PC-9 (cell line): Measurements from ENCODE around the gene ASB6. TPM values are rescaled to one million over a fixed set of nuclear protein-coding genes. Genes with fewer than 3 reads are reported as not detected.

Experiments
- BruUV-seq: library from RNA; stranded (reverse); fragments of 400-500 nt; replicated peaks from 2 replicates; lab custom pipeline; 2021; lab: Mats Ljungman, UMichigan
- CTCF ChIA-PET: fragments of 300-600 bp; sonication (Branson Sonifier 250); formaldehyde crosslinking; loops from one replicate; lab custom pipeline; 2022; ENCODE audit warnings: antibody characterized with exemption; lab: Charles Lee
- POLR2A ChIA-PET: fragments of 300-600 bp; sonication (Branson Sonifier 250); formaldehyde crosslinking; loops from one replicate; lab custom pipeline; 2022; ENCODE audit warnings: antibody characterized with exemption; ENCODE audit not compliant: unreplicated experiment; lab: Charles Lee
- DNase-seq, 2 experiments: peaks; one replicate each; pipeline versions ENCODE4 v3.0.0 to v3.0.0-alpha.2; 2015 to 2022; ENCODE audit warnings: mixed read lengths in 1 of 2
- H2AFZ ChIP-seq: fragments of 200-600 bp; sonication (generic); 2 replicates; pipeline ENCODE4 v1.8.1; 2017; ENCODE audit warnings: antibody characterized with exemption
- H3F3A ChIP-seq: fragments of 200-600 bp; sonication (generic); 2 replicates; pipeline ENCODE4 v1.8.1; 2017; ENCODE audit warnings: antibody characterized with exemption, mild to moderate bottlenecking, low read depth; ENCODE audit not compliant: insufficient read depth
- H3K27ac ChIP-seq: fragments of 200-600 bp; sonication (generic); 2 replicates; pipeline ENCODE4 v1.6.1; 2016; ENCODE audit warnings: mixed run types
- H3K27me3 ChIP-seq: fragments of 200-600 bp; sonication (generic); 2 replicates; pipeline ENCODE4 v1.6.1; 2016; ENCODE audit warnings: low read depth, mixed run types; ENCODE audit not compliant: insufficient read depth
- H3K36me3 ChIP-seq: fragments of 200-600 bp; sonication (generic); 2 replicates; pipeline ENCODE4 v1.6.1; 2016; ENCODE audit warnings: low read depth, mixed run types
- H3K4me1 ChIP-seq: fragments of 200-600 bp; sonication (generic); replicated peaks from 2 replicates; pipeline ENCODE4 v1.6.1; 2016; ENCODE audit warnings: mixed run types; ENCODE audit not compliant: insufficient read depth
- H3K4me2 ChIP-seq: fragments of 200-600 bp; sonication (generic); 2 replicates; pipeline ENCODE4 v1.6.1; 2017; ENCODE audit warnings: mixed run types
- H3K4me3 ChIP-seq: fragments of 200-600 bp; sonication (generic); 2 replicates; pipeline ENCODE4 v1.6.1; 2016; ENCODE audit warnings: mixed run types
- H3K79me2 ChIP-seq: fragments of 200-600 bp; sonication (generic); 2 replicates; pipeline ENCODE4 v1.6.1; 2017; ENCODE audit warnings: low read depth, mixed run types
- H3K9me2 ChIP-seq: fragments of 200-600 bp; sonication (generic); 2 replicates; pipeline ENCODE4 v1.8.1; 2017; ENCODE audit warnings: mild to moderate bottlenecking; ENCODE audit not compliant: insufficient read depth
- H3K9me3 ChIP-seq: fragments of 200-600 bp; sonication (generic); 2 replicates; pipeline ENCODE4 v1.8.1; 2016; ENCODE audit warnings: low read depth; ENCODE audit not compliant: insufficient read depth
- H4K20me1 ChIP-seq: fragments of 200-600 bp; sonication (generic); 2 replicates; pipeline ENCODE4 v1.8.1; 2017; ENCODE audit not compliant: insufficient read depth
- EZH2 ChIP-seq: fragments of 200-600 bp; sonication (generic); IDR thresholded peaks from 2 replicates; pipeline ENCODE4 v1.8.0; 2017; ENCODE audit warnings: antibody characterized with exemption, low read depth
- intact Hi-C: fragments of 100-400 bp; cut with micrococcal nuclease; formaldehyde crosslinking; loops from one replicate; pipeline ENCODE4 v1.10.0; 2022; ENCODE audit not compliant: unreplicated experiment
- total RNA-seq: library from RNA; stranded (reverse); gene quantifications from 2 replicates; pipeline ENCODE4 v1.2.3, GENCODE V29; 2021
- TF ChIP-seq, protein P1 (sequence below): fragments of 200-600 bp; sonication (generic); conservative IDR thresholded peaks from 2 replicates; pipeline ENCODE4 v1.6.1; 2017; ENCODE audit warnings: mixed run types, antibody characterized with exemption, mild to moderate bottlenecking, moderate library complexity

The ASB6 gene
- total RNA-seq, 1 experiment from 2014 or later = 20.2 TPM

DNA sequence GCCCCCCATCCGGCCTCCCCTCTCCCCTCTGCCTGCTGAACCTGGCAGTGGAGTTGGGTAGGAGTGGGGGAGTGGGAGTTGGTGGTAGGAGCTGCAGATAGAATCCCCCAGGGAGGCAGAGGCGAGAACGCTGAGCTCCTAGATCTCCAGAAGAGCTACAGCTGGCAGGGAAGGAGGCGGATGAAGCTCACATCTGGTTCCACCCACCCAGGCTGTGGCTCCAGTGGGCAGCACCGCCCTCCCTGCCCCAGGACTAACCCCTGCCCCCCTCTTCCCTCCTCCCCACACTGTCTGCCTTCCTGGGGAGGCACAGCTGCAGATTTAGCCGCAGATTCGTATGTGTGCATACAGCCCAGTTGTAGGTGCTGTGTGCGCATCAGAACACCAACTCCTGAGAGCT, 55.3 kb downstream of the ASB6 start:
- ChIA-PET POLR2A (no interaction called here), CTCF (interaction anchor here (1.0 kb wide), 1 partner anchor 91 kb away, joined by 3 read pairs; no protein-coding TSS in a partner anchor)
- no peak overlapping the region for H3K27ac ChIP-seq
- no peak overlapping the region for H2AFZ ChIP-seq
- no peaks in the 10 kb centered on the region for H3F3A ChIP-seq
- H4K20me1 ChIP-seq = no peaks in the 10 kb centered on the region
- TF ChIP-seq, protein P1, sequence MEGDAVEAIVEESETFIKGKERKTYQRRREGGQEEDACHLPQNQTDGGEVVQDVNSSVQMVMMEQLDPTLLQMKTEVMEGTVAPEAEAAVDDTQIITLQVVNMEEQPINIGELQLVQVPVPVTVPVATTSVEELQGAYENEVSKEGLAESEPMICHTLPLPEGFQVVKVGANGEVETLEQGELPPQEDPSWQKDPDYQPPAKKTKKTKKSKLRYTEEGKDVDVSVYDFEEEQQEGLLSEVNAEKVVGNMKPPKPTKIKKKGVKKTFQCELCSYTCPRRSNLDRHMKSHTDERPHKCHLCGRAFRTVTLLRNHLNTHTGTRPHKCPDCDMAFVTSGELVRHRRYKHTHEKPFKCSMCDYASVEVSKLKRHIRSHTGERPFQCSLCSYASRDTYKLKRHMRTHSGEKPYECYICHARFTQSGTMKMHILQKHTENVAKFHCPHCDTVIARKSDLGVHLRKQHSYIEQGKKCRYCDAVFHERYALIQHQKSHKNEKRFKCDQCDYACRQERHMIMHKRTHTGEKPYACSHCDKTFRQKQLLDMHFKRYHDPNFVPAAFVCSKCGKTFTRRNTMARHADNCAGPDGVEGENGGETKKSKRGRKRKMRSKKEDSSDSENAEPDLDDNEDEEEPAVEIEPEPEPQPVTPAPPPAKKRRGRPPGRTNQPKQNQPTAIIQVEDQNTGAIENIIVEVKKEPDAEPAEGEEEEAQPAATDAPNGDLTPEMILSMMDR = no peak
- no peak for TF ChIP-seq EZH2
- H3K79me2 ChIP-seq = no peaks in the 10 kb centered on the region
- H3K4me3 ChIP-seq = no peak overlapping the region
- H3K9me2 ChIP-seq = no peaks in the 10 kb centered on the region
- no peak for DNase-seq
- H3K4me2 ChIP-seq = no peak overlapping the region
- no peaks in the 10 kb centered on the region for H3K9me3 ChIP-seq
- H3K4me1 ChIP-seq = 0 out of 2 replicates have a peak, but pooled peaks cover 4% of the 10 kb centered on the region
- no TSS peak for BruUV-seq
- H3K36me3 ChIP-seq = no peaks in the 10 kb centered on the region
- intact Hi-C loops = no loop called here
- no peaks in the 10 kb centered on the region for H3K27me3 ChIP-seq

DNA sequence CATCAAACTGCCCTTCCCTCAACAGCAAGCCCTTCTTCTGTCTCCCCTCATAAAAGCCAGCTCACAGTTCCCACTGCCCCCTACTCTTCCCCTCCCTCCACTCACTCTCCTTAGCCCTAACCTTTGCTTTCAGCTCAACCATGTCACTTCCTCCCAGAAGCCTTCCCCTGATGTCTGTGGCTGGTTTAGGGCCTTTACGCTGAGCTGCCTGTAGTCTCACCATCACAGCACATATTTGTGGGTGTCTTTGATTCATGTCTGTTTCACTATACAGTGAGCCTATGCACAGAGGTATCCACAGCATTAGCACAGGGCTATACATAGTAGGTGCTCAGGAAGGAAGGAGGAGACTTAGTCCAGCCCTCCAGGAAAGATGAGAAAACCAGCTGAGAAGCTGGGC, 55.7 kb downstream of the ASB6 start:
- Histone ChIP-seq H3K27ac (no peak overlapping the region), H3K9me2 (no peaks in the 10 kb centered on the region), H4K20me1 (no peaks in the 10 kb centered on the region), H3K36me3 (no peaks in the 10 kb centered on the region), H3K9me3 (no peaks in the 10 kb centered on the region), H3K4me2 (no peak overlapping the region), H3K4me3 (no peak overlapping the region), H3K4me1 (0 out of 2 replicates have a peak, but pooled peaks cover 4% of the 10 kb centered on the region), H3F3A (no peaks in the 10 kb centered on the region), H3K79me2 (no peaks in the 10 kb centered on the region), H2AFZ (no peak overlapping the region), H3K27me3 (no peaks in the 10 kb centered on the region)
- intact Hi-C loops = no loop called here
- BruUV-seq = no TSS peak
- POLR2A ChIA-PET = no interaction called here
- no peak for DNase-seq
- no peak for TF ChIP-seq EZH2
- TF ChIP-seq, protein P1 = no peak
- CTCF ChIA-PET = interaction anchor here (0.6 to 1.0 kb wide), 2 partner anchors 91 to 240 kb away, joined by 3 read pairs; no protein-coding TSS in a partner anchor

DNA sequence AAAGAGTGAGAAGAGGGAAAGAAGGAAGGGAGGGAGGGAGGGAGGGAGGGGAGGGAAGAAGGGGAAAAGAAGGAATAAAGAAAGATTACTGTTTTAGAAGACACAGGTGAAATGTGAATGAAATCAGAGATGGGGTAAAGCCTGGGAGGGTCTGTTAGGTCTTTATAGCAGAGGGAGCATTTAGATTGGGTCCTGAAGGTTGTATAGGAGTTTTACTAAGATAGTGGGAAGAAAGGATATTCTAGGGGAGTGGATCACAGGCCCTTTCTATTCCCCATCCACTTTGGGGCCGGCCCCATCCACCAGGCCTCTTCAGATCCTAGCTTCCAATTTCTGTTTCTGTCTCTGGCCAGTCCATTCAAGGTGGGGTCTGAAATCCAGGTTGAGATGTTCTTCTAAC, 56.6 kb downstream of the ASB6 start:
- intact Hi-C loops = no loop called here
- ChIA-PET POLR2A (interaction anchor here (0.6 kb wide), 1 partner anchor 471 kb away, joined by 5 read pairs; no protein-coding TSS in a partner anchor), CTCF (no interaction called here)
- no peak for DNase-seq
- TF ChIP-seq EZH2 = no peak
- TF ChIP-seq, protein P1 = no peak
- Histone ChIP-seq H3K4me2 (no peak overlapping the region), H3F3A (no peaks in the 10 kb centered on the region), H3K27ac (no peak overlapping the region), H3K4me3 (no peak overlapping the region), H4K20me1 (no peaks in the 10 kb centered on the region), H3K4me1 (0 out of 2 replicates have a peak, but pooled peaks cover 4% of the 10 kb centered on the region), H3K9me3 (no peaks in the 10 kb centered on the region), H3K27me3 (no peaks in the 10 kb centered on the region), H3K36me3 (no peaks in the 10 kb centered on the region), H3K79me2 (no peaks in the 10 kb centered on the region), H2AFZ (no peak overlapping the region), H3K9me2 (no peaks in the 10 kb centered on the region)
- no TSS peak for BruUV-seq

Other genes with a start within 250 kb of the ASB6 start
- 0.38 TPM in 1 of 2 replicates, not detected in the other for gene C9orf50, start 21.1 kb downstream of the ASB6 start, total RNA-seq
- gene NTMT1, start 16.0 kb downstream of the ASB6 start, total RNA-seq = 52.5 and 53.1 TPM in 2 replicates
- gene PRRX2, start 23.5 kb upstream of the ASB6 start, total RNA-seq = 0.98 and 1.6 TPM in 2 replicates
- gene PTGES, start 110.9 kb upstream of the ASB6 start, total RNA-seq = 116 and 119 TPM in 2 replicates
- gene TOR1B, start 161.0 kb upstream of the ASB6 start, total RNA-seq = 26.5 and 30.5 TPM in 2 replicates
- 33.8 and 43.5 TPM in 2 replicates for gene TOR1A, start 182.0 kb upstream of the ASB6 start, total RNA-seq
- 39.2 and 51.7 TPM in 2 replicates for gene C9orf78, start 193.1 kb upstream of the ASB6 start, total RNA-seq
- gene USP20, start 193.3 kb upstream of the ASB6 start, total RNA-seq = 22.1 and 27.8 TPM in 2 replicates